GM20000 (cell line): Measurements from ENCODE around the gene NUP58.
"Not testable (repeated sequence)": the region's sequence is repeated elsewhere in the genome, so short reads cannot be mapped to it uniquely, and the experiment has no call there.

Experiments
- DNase-seq: peaks from one replicate; pipeline ENCODE4 v3.0.0; 2012; ENCODE audit warnings: low spot score
- CTCF ChIP-seq: IDR thresholded peaks from 2 replicates; pipeline ENCODE4 v1.5.1; 2012; ENCODE audit warnings: mild to moderate bottlenecking, control low read depth; ENCODE audit errors: extremely low read depth, missing control alignments

NUP58 gene

GRCh38 chr13:25354377-25354776, 53.0 kb downstream of the NUP58 start:
- DNase-seq = no peak
- TF ChIP-seq CTCF = no peak

GRCh38 chr13:25360443-25360842, 59.0 kb downstream of the NUP58 start:
- DNase-seq = not testable (repeated sequence)

- no peak for TF ChIP-seq CTCF
- no peak for DNase-seq
These were observed 64.4 kb downstream of the NUP58 start for GRCh38 chr13:25365720-25366235.

GRCh38 chr13:25371158-25371874, 69.9 kb downstream of the NUP58 start:
- no peak for DNase-seq
- TF ChIP-seq CTCF = no peak

- TF ChIP-seq CTCF = no peak
- peak; percentile 44 for DNase-seq
These were observed 70.5 kb downstream of the NUP58 start, which contains the start of gene ATP8A2 for GRCh38 chr13:25371875-25372283. Gene ATP8A2, plus strand, starts transcription at chr13:25371974. Its CDS starts 239 bp downstream, at chr13:25372213.

- no peak for TF ChIP-seq CTCF
- DNase-seq = no peak
These were observed 71.1 kb downstream of the NUP58 start for GRCh38 chr13:25372284-25373081.

GRCh38 chr13:25375727-25376358, 74.4 kb downstream of the NUP58 start:
- peak; percentile 76 for DNase-seq
- TF ChIP-seq CTCF = peak; percentile 47
